Immature natural killer cell (primary cell): ENCODE measurements around the gene TBX4. TPM values are rescaled to one million over a fixed set of nuclear protein-coding genes. Genes with fewer than 3 reads are reported as not detected.

ENCODE experiments used
- polyA plus RNA-seq, 3 donors: library from polyadenylated mRNA; unstranded; fragments of 300-500 nt; fragmentation: Illumina TruSeq; gene quantifications; one replicate each; pipeline ENCODE4 v1.2.3, GENCODE V29; 2021

The TBX4 gene
- polyA plus RNA-seq, 3 donors from 2014 or later: not detected

Other genes with a start within 250 kb of the TBX4 start
- not detected for gene TBX2, start 52.6 kb upstream of the TBX4 start, polyA plus RNA-seq
- not detected for gene NACA2, start 138.8 kb downstream of the TBX4 start, polyA plus RNA-seq